Measurements from ENCODE around the gene CD300LF. TPM values are rescaled to one million over a fixed set of nuclear protein-coding genes. Genes with fewer than 3 reads are reported as not detected.

The CD300LF gene
- total RNA-seq, 1 donor from 2014 or later = 0.19 TPM

- Mint-ChIP-seq H3K27ac (no peak overlapping the region), H3K9me3 (no peaks in the 10 kb centered on the region)
These were observed 17.1 kb upstream of the CD300LF start for GRCh38 chr17:74729866-74730265.

GRCh38 chr17:74729368-74729767, 16.6 kb upstream of the CD300LF start:
- no peaks in the 10 kb centered on the region for H3K4me1 Mint-ChIP-seq (ENCODE audit: unreplicated experiment)
- TF ChIP-seq CTCF (conservative IDR thresholded peaks at IDR 0.05) = no peak
- H3K27me3 Mint-ChIP-seq = peaks cover 3% of the 10 kb centered on the region
- no peak for DNase-seq (ENCODE audit: extremely low spot score, unreplicated experiment)
- no peaks in the 10 kb centered on the region for H3K9me3 Mint-ChIP-seq
- no peak overlapping the region for H3K4me3 Mint-ChIP-seq
- no peaks in the 10 kb centered on the region for H3K36me3 Mint-ChIP-seq
- H3K27ac Mint-ChIP-seq = no peak overlapping the region

More at GRCh38 chr17:74729866-74730265, 17.1 kb upstream of the CD300LF start:
- H3K4me1 Mint-ChIP-seq (ENCODE audit: unreplicated experiment) = no peaks in the 10 kb centered on the region
- TF ChIP-seq CTCF (conservative IDR thresholded peaks at IDR 0.05) = no peak
- H3K27me3 Mint-ChIP-seq = no peaks in the 10 kb centered on the region
- no peak for DNase-seq (ENCODE audit: extremely low spot score, unreplicated experiment)
- H3K36me3 Mint-ChIP-seq = no peaks in the 10 kb centered on the region
- no peak overlapping the region for H3K4me3 Mint-ChIP-seq

GRCh38 chr17:74728702-74729075, 16.0 kb upstream of the CD300LF start:
- TF ChIP-seq CTCF (conservative IDR thresholded peaks at IDR 0.05) = no peak
- Mint-ChIP-seq H3K36me3 (no peaks in the 10 kb centered on the region), H3K4me1 (ENCODE audit: unreplicated experiment) (no peaks in the 10 kb centered on the region), H3K4me3 (no peak overlapping the region), H3K9me3 (no peaks in the 10 kb centered on the region), H3K27me3 (peaks cover 4% of the 10 kb centered on the region), H3K27ac (no peak overlapping the region)
- DNase-seq (ENCODE audit: extremely low spot score, unreplicated experiment) = no peak

GRCh38 chr17:74728033-74728701, 15.4 kb upstream of the CD300LF start:
- Mint-ChIP-seq H3K27ac (no peak overlapping the region), H3K27me3 (peaks cover 4% of the 10 kb centered on the region), H3K36me3 (no peaks in the 10 kb centered on the region), H3K4me3 (no peak overlapping the region), H3K9me3 (no peaks in the 10 kb centered on the region), H3K4me1 (ENCODE audit: unreplicated experiment) (no peaks in the 10 kb centered on the region)
- DNase-seq (ENCODE audit: extremely low spot score, unreplicated experiment) = no peak
- no peak for TF ChIP-seq CTCF (conservative IDR thresholded peaks at IDR 0.05)

GRCh38 chr17:74725111-74725510, 12.4 kb upstream of the CD300LF start:
- no peaks in the 10 kb centered on the region for H3K36me3 Mint-ChIP-seq
- no peak for TF ChIP-seq CTCF (conservative IDR thresholded peaks at IDR 0.05)
- no peak for DNase-seq (ENCODE audit: extremely low spot score, unreplicated experiment)
- no peaks in the 10 kb centered on the region for H3K4me1 Mint-ChIP-seq (ENCODE audit: unreplicated experiment)
- no peaks in the 10 kb centered on the region for H3K9me3 Mint-ChIP-seq
- H3K27ac Mint-ChIP-seq = no peak overlapping the region
- no peak overlapping the region for H3K4me3 Mint-ChIP-seq
- H3K27me3 Mint-ChIP-seq = peaks cover 13% of the 10 kb centered on the region

All from type B pancreatic cell (in vitro differentiated cells).